ENCODE measurements around the gene CRHR1. TPM values are rescaled to one million over a fixed set of nuclear protein-coding genes. Genes with fewer than 3 reads are reported as not detected.

CRHR1 gene
- total and polyA plus RNA-seq, 2 experiments from 2014 or later: not detected

- no peaks in the 10 kb centered on the region for H3K4me1 ChIP-seq (ENCODE audit: insufficient read depth)
- no peak overlapping the region for H2AFZ ChIP-seq
- peaks cover 16% of the 10 kb centered on the region for H3K27me3 ChIP-seq (replicated peaks; ENCODE audit: insufficient read depth)
- H3K9ac ChIP-seq: no peak overlapping the region
- H3K27ac ChIP-seq: no peak overlapping the region
- no peaks in the 10 kb centered on the region for H3K79me2 ChIP-seq (ENCODE audit: insufficient read depth)
- no peak for TF ChIP-seq EZH2phosphoT487 (IDR thresholded peaks at IDR 0.05; ENCODE audit: insufficient read depth, low read depth)
- no peak for TF ChIP-seq EZH2 (IDR thresholded peaks at IDR 0.05; ENCODE audit: insufficient read depth, poor library complexity, severe bottlenecking)
- H3F3A ChIP-seq (ENCODE audit: insufficient read depth): no peaks in the 10 kb centered on the region
- H3K4me2 ChIP-seq (ENCODE audit: unreplicated experiment): no peak overlapping the region
- H3K9me2 ChIP-seq (ENCODE audit: insufficient read depth): no peaks in the 10 kb centered on the region
- no peak for DNase-seq
- H3K4me3 ChIP-seq: no peak overlapping the region
- no peaks in the 10 kb centered on the region for H4K20me1 ChIP-seq (ENCODE audit: insufficient read depth)
- no peaks in the 10 kb centered on the region for H3K9me3 ChIP-seq (ENCODE audit: low read depth)
- H3K36me3 ChIP-seq (ENCODE audit: low read depth): no peaks in the 10 kb centered on the region
- WGBS, 2 experiments (ENCODE audit: low coverage in 1 of 2, low lambda C conversion rate in 2 of 2, missing lambda C conversion rate in 2 of 2): 62 to 65% methylated on average over 8 of the region's 8 CpGs
- in situ Hi-C loops (cut with MboI): no loop called here
These were observed 83.6 kb downstream of the CRHR1 start for GRCh38 chr17:45867702-45868101.

- in situ Hi-C loops (cut with MboI): no loop called here
- TF ChIP-seq EZH2phosphoT487 (IDR thresholded peaks at IDR 0.05; ENCODE audit: insufficient read depth, low read depth) (no peak), EZH2 (IDR thresholded peaks at IDR 0.05; ENCODE audit: insufficient read depth, poor library complexity, severe bottlenecking) (no peak)
These were observed 84.2 kb downstream of the CRHR1 start for GRCh38 chr17:45868276-45868675.

GRCh38 chr17:45869676-45870341 lies 85.7 kb downstream of the CRHR1 start:
- DNase-seq: peak; percentile 16
- H3K27me3 ChIP-seq (replicated peaks; ENCODE audit: insufficient read depth): peaks cover 21% of the 10 kb centered on the region
- H3K79me2 ChIP-seq (ENCODE audit: insufficient read depth): no peaks in the 10 kb centered on the region
- no peaks in the 10 kb centered on the region for H3K9me3 ChIP-seq (ENCODE audit: low read depth)
- H3K4me1 ChIP-seq (ENCODE audit: insufficient read depth): no peaks in the 10 kb centered on the region
- in situ Hi-C loops (cut with MboI): no loop called here
- 53 to 58% methylated on average over 14 of the region's 14 CpGs for WGBS, 2 experiments (ENCODE audit: low coverage in 1 of 2, low lambda C conversion rate in 2 of 2, missing lambda C conversion rate in 2 of 2)
- no peak overlapping the region for H3K9ac ChIP-seq
- no peak for TF ChIP-seq EZH2phosphoT487 (IDR thresholded peaks at IDR 0.05; ENCODE audit: insufficient read depth, low read depth)
- H3K36me3 ChIP-seq (ENCODE audit: low read depth): no peaks in the 10 kb centered on the region
- no peaks in the 10 kb centered on the region for H4K20me1 ChIP-seq (ENCODE audit: insufficient read depth)
- H3K9me2 ChIP-seq (ENCODE audit: insufficient read depth): no peaks in the 10 kb centered on the region
- no peak overlapping the region for H3K27ac ChIP-seq
- H3F3A ChIP-seq (ENCODE audit: insufficient read depth): no peaks in the 10 kb centered on the region
- no peak overlapping the region for H3K4me2 ChIP-seq (ENCODE audit: unreplicated experiment)
- H2AFZ ChIP-seq: no peak overlapping the region
- H3K4me3 ChIP-seq: no peak overlapping the region

More at GRCh38 chr17:45868276-45868675, 84.2 kb downstream of the CRHR1 start:
- Histone ChIP-seq H3K4me2 (ENCODE audit: unreplicated experiment) (no peak overlapping the region), H3K27ac (no peak overlapping the region), H3K4me1 (ENCODE audit: insufficient read depth) (no peaks in the 10 kb centered on the region), H3K9me3 (ENCODE audit: low read depth) (no peaks in the 10 kb centered on the region), H4K20me1 (ENCODE audit: insufficient read depth) (no peaks in the 10 kb centered on the region), H3K27me3 (replicated peaks; ENCODE audit: insufficient read depth) (peaks cover 17% of the 10 kb centered on the region), H3F3A (ENCODE audit: insufficient read depth) (no peaks in the 10 kb centered on the region), H3K79me2 (ENCODE audit: insufficient read depth) (no peaks in the 10 kb centered on the region), H2AFZ (no peak overlapping the region), H3K4me3 (no peak overlapping the region), H3K9ac (no peak overlapping the region), H3K36me3 (ENCODE audit: low read depth) (no peaks in the 10 kb centered on the region), H3K9me2 (ENCODE audit: insufficient read depth) (no peaks in the 10 kb centered on the region)
- 26 to 32% methylated on average over 5 of the region's 5 CpGs for WGBS, 2 experiments (ENCODE audit: low coverage in 1 of 2, low lambda C conversion rate in 2 of 2, missing lambda C conversion rate in 2 of 2)
- peak; percentile 26 for DNase-seq

- H3F3A ChIP-seq (ENCODE audit: insufficient read depth): no peaks in the 10 kb centered on the region
- no peak for DNase-seq
- no peak overlapping the region for H2AFZ ChIP-seq
- no peak overlapping the region for H3K9ac ChIP-seq
- TF ChIP-seq EZH2 (IDR thresholded peaks at IDR 0.05; ENCODE audit: insufficient read depth, poor library complexity, severe bottlenecking) (no peak), EZH2phosphoT487 (IDR thresholded peaks at IDR 0.05; ENCODE audit: insufficient read depth, low read depth) (no peak)
- no peaks in the 10 kb centered on the region for H3K36me3 ChIP-seq (ENCODE audit: low read depth)
- H3K27me3 ChIP-seq (replicated peaks; ENCODE audit: insufficient read depth): peaks cover 21% of the 10 kb centered on the region
- no peaks in the 10 kb centered on the region for H3K4me1 ChIP-seq (ENCODE audit: insufficient read depth)
- H3K9me2 ChIP-seq (ENCODE audit: insufficient read depth): no peaks in the 10 kb centered on the region
- H3K4me2 ChIP-seq (ENCODE audit: unreplicated experiment): no peak overlapping the region
- in situ Hi-C loops (cut with MboI): no loop called here
- H4K20me1 ChIP-seq (ENCODE audit: insufficient read depth): no peaks in the 10 kb centered on the region
- no peaks in the 10 kb centered on the region for H3K79me2 ChIP-seq (ENCODE audit: insufficient read depth)
- no peak overlapping the region for H3K27ac ChIP-seq
- H3K9me3 ChIP-seq (ENCODE audit: low read depth): no peaks in the 10 kb centered on the region
- 38 to 44% methylated on average over 4 of the region's 4 CpGs for WGBS, 2 experiments (ENCODE audit: low coverage in 1 of 2, low lambda C conversion rate in 2 of 2, missing lambda C conversion rate in 2 of 2)
- no peak overlapping the region for H3K4me3 ChIP-seq
These were observed 86.3 kb downstream of the CRHR1 start for GRCh38 chr17:45870342-45870974.

All from GM23248 (cell line).